PFSK-1 (cell line): ENCODE results near the gene ASB10.

Experiments
- POLR2AphosphoS5 ChIP-seq: IDR thresholded peaks from 2 replicates; pipeline ENCODE4 v1.6.1; 2012; ENCODE audit warnings: low read depth, mild to moderate bottlenecking, control low read depth, low read length, moderate library complexity
- SIN3A ChIP-seq: IDR thresholded peaks from 2 replicates; pipeline ENCODE4 v1.6.1; 2012; ENCODE audit warnings: mild to moderate bottlenecking, low read length, moderate library complexity, borderline replicate concordance; ENCODE audit not compliant: insufficient read depth
- TF ChIP-seq, protein P1 (sequence below), 2 experiments: IDR thresholded peaks; 2 replicates each; pipeline versions ENCODE4 v1.6.1 to v1.8.0; 2011 to 2012; ENCODE audit warnings: low read depth in 2 of 2, low read length in 2 of 2, control low read depth in 1 of 2, inconsistent platforms in 1 of 2, mild to moderate bottlenecking in 1 of 2, moderate library complexity in 1 of 2; ENCODE audit not compliant: insufficient read depth in 1 of 2

- TF ChIP-seq POLR2AphosphoS5 (no peak), SIN3A (no peak)
- TF ChIP-seq, protein P1, sequence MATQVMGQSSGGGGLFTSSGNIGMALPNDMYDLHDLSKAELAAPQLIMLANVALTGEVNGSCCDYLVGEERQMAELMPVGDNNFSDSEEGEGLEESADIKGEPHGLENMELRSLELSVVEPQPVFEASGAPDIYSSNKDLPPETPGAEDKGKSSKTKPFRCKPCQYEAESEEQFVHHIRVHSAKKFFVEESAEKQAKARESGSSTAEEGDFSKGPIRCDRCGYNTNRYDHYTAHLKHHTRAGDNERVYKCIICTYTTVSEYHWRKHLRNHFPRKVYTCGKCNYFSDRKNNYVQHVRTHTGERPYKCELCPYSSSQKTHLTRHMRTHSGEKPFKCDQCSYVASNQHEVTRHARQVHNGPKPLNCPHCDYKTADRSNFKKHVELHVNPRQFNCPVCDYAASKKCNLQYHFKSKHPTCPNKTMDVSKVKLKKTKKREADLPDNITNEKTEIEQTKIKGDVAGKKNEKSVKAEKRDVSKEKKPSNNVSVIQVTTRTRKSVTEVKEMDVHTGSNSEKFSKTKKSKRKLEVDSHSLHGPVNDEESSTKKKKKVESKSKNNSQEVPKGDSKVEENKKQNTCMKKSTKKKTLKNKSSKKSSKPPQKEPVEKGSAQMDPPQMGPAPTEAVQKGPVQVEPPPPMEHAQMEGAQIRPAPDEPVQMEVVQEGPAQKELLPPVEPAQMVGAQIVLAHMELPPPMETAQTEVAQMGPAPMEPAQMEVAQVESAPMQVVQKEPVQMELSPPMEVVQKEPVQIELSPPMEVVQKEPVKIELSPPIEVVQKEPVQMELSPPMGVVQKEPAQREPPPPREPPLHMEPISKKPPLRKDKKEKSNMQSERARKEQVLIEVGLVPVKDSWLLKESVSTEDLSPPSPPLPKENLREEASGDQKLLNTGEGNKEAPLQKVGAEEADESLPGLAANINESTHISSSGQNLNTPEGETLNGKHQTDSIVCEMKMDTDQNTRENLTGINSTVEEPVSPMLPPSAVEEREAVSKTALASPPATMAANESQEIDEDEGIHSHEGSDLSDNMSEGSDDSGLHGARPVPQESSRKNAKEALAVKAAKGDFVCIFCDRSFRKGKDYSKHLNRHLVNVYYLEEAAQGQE (IDR thresholded peaks at IDR 0.05; ENCODE audit: insufficient read depth in 1 of 2, low read depth in 2 of 2, low read length in 2 of 2), result no peak
Observed at GRCh38 chr7:151132461-151133205, 54.4 kb downstream of the ASB10 start.
